GM12892 (cell line): ENCODE results near the gene TNFRSF6B.

Experiments
- POLR2A ChIP-seq: IDR thresholded peaks from 2 replicates; pipeline ENCODE4 v1.6.1; 2011; ENCODE audit warnings: low read depth, low read length, control low read depth
- POLR2AphosphoS5 ChIP-seq: IDR thresholded peaks from 2 replicates; pipeline ENCODE4 v1.6.1; 2011; ENCODE audit warnings: low read depth, low read length, control low read depth

GRCh38 chr20:63678071-63678470 lies 18.4 kb upstream of the TNFRSF6B start:
- TF ChIP-seq POLR2A: no peak
- TF ChIP-seq POLR2AphosphoS5: no peak
